ENCODE measurements around the gene TRIM7. TPM values are rescaled to one million over a fixed set of nuclear protein-coding genes. Genes with fewer than 3 reads are reported as not detected.

The TRIM7 gene
- total and polyA plus RNA-seq, 2 experiments from 2014 or later: 0.11 to 0.39 TPM

DNA sequence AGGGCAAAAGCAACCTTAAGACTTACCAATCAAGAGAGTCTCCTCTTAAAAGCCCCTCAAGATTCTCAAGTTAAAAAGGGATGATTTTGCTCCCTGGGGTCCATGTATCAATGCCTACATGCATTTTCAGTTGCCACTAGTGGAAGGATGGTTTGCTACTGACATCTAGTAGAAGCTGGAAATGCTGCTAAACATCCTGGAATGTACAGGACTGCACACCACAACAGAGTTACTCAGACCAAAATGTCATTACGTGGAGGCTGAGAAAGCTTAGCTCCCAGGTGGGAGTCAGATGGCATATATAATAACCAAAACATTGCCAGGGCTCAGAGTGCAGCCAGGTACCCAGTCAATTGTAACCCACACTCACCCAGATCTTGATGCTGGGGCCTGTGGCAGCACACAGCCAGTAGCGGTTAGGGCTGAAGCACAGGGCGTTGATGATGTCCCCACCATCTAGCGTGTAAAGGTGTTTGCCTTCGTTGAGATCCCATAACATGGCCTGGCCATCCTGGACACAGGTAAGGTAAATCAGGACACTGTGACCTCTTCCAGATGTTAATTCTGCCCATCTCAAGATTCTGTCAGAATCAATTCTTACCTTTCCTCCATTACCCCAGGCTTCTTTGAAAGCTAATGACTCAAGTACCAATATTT, 32.9 kb upstream of the TRIM7 start:
- no peaks in the 10 kb centered on the region for H3K9me3 ChIP-seq (ENCODE audit: low read depth)
- H3K27me3 ChIP-seq: no peaks in the 10 kb centered on the region
- TF ChIP-seq, protein P1, sequence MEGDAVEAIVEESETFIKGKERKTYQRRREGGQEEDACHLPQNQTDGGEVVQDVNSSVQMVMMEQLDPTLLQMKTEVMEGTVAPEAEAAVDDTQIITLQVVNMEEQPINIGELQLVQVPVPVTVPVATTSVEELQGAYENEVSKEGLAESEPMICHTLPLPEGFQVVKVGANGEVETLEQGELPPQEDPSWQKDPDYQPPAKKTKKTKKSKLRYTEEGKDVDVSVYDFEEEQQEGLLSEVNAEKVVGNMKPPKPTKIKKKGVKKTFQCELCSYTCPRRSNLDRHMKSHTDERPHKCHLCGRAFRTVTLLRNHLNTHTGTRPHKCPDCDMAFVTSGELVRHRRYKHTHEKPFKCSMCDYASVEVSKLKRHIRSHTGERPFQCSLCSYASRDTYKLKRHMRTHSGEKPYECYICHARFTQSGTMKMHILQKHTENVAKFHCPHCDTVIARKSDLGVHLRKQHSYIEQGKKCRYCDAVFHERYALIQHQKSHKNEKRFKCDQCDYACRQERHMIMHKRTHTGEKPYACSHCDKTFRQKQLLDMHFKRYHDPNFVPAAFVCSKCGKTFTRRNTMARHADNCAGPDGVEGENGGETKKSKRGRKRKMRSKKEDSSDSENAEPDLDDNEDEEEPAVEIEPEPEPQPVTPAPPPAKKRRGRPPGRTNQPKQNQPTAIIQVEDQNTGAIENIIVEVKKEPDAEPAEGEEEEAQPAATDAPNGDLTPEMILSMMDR (IDR thresholded peaks at IDR 0.05; ENCODE audit: low read depth, low read length): no peak
- no peak overlapping the region for H3K4me3 ChIP-seq
- H3K27ac ChIP-seq: peak overlapping the region; percentile 17
- H3K36me3 ChIP-seq: peaks cover 63% of the 10 kb centered on the region
- DNase-seq (ENCODE audit: low read depth in 1 of 2, low spot score in 1 of 2): no peak
- H3K4me1 ChIP-seq (ENCODE audit: low read depth): peaks cover 10% of the 10 kb centered on the region

DNA sequence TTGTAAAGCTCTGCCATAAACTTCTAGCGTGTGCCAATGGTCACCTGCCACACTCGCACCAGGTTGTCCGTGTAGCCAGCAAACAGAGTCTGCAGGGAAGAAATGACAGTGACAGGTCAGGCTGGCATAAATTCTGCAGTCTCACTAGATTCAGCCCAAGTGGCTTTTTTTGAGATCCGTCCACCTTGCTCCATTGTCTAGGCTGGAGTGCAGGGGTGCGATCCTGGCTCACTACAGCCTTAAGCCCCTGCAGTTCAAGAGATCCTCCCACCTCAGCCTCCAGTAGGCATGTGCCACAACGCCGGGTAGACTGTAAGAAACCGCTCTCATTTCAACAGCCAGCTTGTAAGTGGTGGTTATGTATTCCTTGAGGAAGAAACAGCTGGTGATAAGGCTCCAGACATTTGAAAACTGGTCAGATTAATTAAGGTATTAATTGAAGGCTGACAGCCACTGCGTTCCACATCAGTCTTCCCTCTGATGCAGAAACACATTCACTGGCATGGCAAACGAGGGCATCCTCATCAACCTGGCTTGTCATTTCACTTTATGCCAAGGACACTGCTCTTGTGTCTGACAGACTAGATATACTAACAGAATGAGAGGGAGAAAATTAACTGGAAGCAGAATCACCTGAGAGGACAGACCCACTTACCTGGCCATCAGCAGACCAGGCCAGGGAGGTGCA, 32.1 kb upstream of the TRIM7 start:
- TF ChIP-seq, protein P1 (IDR thresholded peaks at IDR 0.05; ENCODE audit: low read depth, low read length): no peak
- no peak for DNase-seq (ENCODE audit: low read depth in 1 of 2, low spot score in 1 of 2)
- H3K4me3 ChIP-seq: no peak overlapping the region
- no peaks in the 10 kb centered on the region for H3K27me3 ChIP-seq
- no peaks in the 10 kb centered on the region for H3K9me3 ChIP-seq (ENCODE audit: low read depth)
- H3K36me3 ChIP-seq: peaks cover 66% of the 10 kb centered on the region
- peaks cover 5% of the 10 kb centered on the region for H3K4me1 ChIP-seq (ENCODE audit: low read depth)
- peak overlapping the region; percentile 17 for H3K27ac ChIP-seq

DNA sequence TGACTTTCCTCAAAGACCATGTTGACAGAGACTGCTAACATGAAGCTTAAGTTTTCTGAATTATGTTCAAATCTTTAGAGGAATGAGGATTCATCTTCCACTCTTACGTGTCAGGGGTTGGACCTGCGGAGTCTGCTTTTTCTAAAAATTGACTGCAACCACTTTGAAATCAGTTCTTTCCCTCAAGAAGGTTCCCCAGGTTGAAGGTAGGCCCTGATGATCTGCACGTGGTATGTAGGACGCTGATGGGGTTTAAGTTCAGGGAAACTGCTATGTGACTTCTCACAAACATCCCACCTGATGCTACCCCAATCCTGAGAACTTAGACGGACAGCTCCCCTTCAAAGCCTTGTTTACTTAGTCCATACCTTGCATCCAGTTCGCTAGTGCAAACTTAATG, 31.5 kb upstream of the TRIM7 start:
- H3K4me3 ChIP-seq: no peak overlapping the region
- no peaks in the 10 kb centered on the region for H3K9me3 ChIP-seq (ENCODE audit: low read depth)
- peak overlapping the region; percentile 75 for H3K27ac ChIP-seq
- TF ChIP-seq, protein P1 (IDR thresholded peaks at IDR 0.05; ENCODE audit: low read depth, low read length): no peak
- H3K4me1 ChIP-seq (ENCODE audit: low read depth): no peaks in the 10 kb centered on the region
- DNase-seq (ENCODE audit: low read depth in 1 of 2, low spot score in 1 of 2): no peak
- no peaks in the 10 kb centered on the region for H3K27me3 ChIP-seq
- peaks cover 65% of the 10 kb centered on the region for H3K36me3 ChIP-seq

DNA sequence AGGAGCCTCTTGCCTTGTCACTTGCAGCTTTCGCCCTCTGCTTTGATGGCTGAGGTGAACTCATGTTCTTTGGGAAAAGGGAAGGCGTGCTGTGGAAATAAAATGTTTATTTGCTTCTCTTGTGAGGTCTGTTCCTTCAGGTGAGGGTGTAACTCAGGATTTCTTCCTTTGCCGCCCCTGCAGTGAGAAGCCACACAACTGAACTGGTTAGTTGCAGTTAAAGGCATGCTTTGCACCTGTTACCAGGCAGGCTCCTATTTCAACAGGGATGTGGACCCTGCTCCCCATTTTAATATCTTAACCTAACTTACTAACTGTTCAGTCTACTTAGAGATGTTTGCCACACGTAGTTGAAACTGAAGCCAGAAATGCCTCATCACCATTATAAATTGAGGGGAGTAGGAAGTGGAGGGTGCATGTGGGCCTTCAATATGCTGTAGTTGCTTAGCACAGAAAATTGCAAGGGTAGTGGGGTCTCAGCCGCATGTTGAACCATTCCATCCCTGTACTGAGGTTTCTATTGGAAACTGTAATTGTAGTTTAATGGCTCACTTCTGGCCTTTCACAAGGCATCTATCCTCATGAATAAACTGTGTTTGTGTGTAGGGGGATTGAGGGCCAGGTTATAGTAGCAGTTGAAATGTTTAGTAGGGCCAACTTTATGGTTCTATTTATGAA, 30.8 kb upstream of the TRIM7 start:
- Histone ChIP-seq H3K27me3 (no peaks in the 10 kb centered on the region), H3K9me3 (ENCODE audit: low read depth) (no peaks in the 10 kb centered on the region), H3K4me3 (no peak overlapping the region), H3K36me3 (peaks cover 60% of the 10 kb centered on the region), H3K27ac (peak overlapping the region; percentile 75), H3K4me1 (ENCODE audit: low read depth) (no peaks in the 10 kb centered on the region)
- DNase-seq (ENCODE audit: low read depth in 1 of 2, low spot score in 1 of 2): no peak
- TF ChIP-seq, protein P1 (IDR thresholded peaks at IDR 0.05; ENCODE audit: low read depth, low read length): no peak

DNA sequence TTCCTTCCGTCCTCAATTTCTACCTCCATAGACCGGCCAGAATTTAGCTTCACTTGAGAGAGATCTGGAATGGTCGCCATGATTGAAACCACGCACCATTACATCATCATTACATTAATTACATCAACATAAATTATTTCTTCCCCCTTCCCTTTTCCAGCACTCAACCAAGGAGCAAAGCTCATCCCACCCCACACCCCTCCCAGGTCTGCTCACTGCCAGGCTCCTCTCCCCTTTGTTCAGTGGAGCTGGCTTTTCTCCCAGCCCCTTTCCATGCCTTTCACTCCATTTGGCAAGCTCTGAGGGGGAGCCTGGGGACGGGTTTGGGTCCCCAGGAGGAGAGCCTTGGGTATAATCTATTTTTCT, 30.3 kb upstream of the TRIM7 start:
- no peaks in the 10 kb centered on the region for H3K9me3 ChIP-seq (ENCODE audit: low read depth)
- TF ChIP-seq, protein P1 (IDR thresholded peaks at IDR 0.05; ENCODE audit: low read depth, low read length): no peak
- no peaks in the 10 kb centered on the region for H3K4me1 ChIP-seq (ENCODE audit: low read depth)
- no peak overlapping the region for H3K4me3 ChIP-seq
- H3K27ac ChIP-seq: peak overlapping the region; percentile 75
- H3K27me3 ChIP-seq: no peaks in the 10 kb centered on the region
- H3K36me3 ChIP-seq: peaks cover 58% of the 10 kb centered on the region
- no peak for DNase-seq (ENCODE audit: low read depth in 1 of 2, low spot score in 1 of 2)
